ENCODE data around the gene EPB41L4B.
"Not testable (repeated sequence)": the region's sequence is repeated elsewhere in the genome, so short reads cannot be mapped to it uniquely, and the experiment has no call there.

Gene EPB41L4B

GRCh38 chr9:109139851-109140250, 181.0 kb downstream of the EPB41L4B start:
- no peaks in the 10 kb centered on the region for H3K9me3 Mint-ChIP-seq
- DNase-seq (ENCODE audit: low spot score in 2 of 2): no peak
- no peaks in the 10 kb centered on the region for H3K36me3 Mint-ChIP-seq
- peaks cover 5% of the 10 kb centered on the region for H3K27me3 Mint-ChIP-seq
- H3K4me1 Mint-ChIP-seq: peaks cover 3% of the 10 kb centered on the region
- H3K4me3 Mint-ChIP-seq: no peak overlapping the region
- no peak for ATAC-seq (ENCODE audit: low read depth)
- H3K27ac Mint-ChIP-seq: no peak overlapping the region

- no peak for ATAC-seq (ENCODE audit: low read depth)
- Mint-ChIP-seq H3K36me3 (no peaks in the 10 kb centered on the region), H3K4me1 (no peaks in the 10 kb centered on the region), H3K9me3 (no peaks in the 10 kb centered on the region), H3K27ac (no peak overlapping the region), H3K27me3 (peaks cover 5% of the 10 kb centered on the region), H3K4me3 (no peak overlapping the region)
- DNase-seq (ENCODE audit: low spot score in 2 of 2): no peak
These were observed 182.4 kb downstream of the EPB41L4B start for GRCh38 chr9:109138421-109138820.

- Mint-ChIP-seq H3K9me3 (no peaks in the 10 kb centered on the region), H3K4me1 (no peaks in the 10 kb centered on the region), H3K27me3 (peaks cover 8% of the 10 kb centered on the region), H3K4me3 (no peak overlapping the region), H3K36me3 (no peaks in the 10 kb centered on the region), H3K27ac (no peak overlapping the region)
- ATAC-seq (ENCODE audit: low read depth): no peak
- no peak for DNase-seq (ENCODE audit: low spot score in 2 of 2)
These were observed 186.7 kb downstream of the EPB41L4B start for GRCh38 chr9:109134167-109134578.

- ATAC-seq (ENCODE audit: low read depth) (no peak), DNase-seq (ENCODE audit: low spot score in 2 of 2) (no peak)
- Mint-ChIP-seq H3K9me3 (no peaks in the 10 kb centered on the region), H3K27me3 (peaks cover 8% of the 10 kb centered on the region), H3K4me3 (no peak overlapping the region), H3K4me1 (no peaks in the 10 kb centered on the region), H3K27ac (no peak overlapping the region), H3K36me3 (no peaks in the 10 kb centered on the region)
These were observed 187.3 kb downstream of the EPB41L4B start for GRCh38 chr9:109133533-109133932.

- no peaks in the 10 kb centered on the region for H3K36me3 Mint-ChIP-seq
- H3K4me1 Mint-ChIP-seq: no peaks in the 10 kb centered on the region
- H3K27me3 Mint-ChIP-seq: peaks cover 6% of the 10 kb centered on the region
- H3K9me3 Mint-ChIP-seq: no peaks in the 10 kb centered on the region
- no peak for ATAC-seq (ENCODE audit: low read depth)
- no peak overlapping the region for H3K27ac Mint-ChIP-seq
- no peak for DNase-seq (ENCODE audit: low spot score in 2 of 2)
- no peak overlapping the region for H3K4me3 Mint-ChIP-seq
These were observed 188.3 kb downstream of the EPB41L4B start for GRCh38 chr9:109132567-109133021.

- H3K27ac Mint-ChIP-seq: no peak overlapping the region
- no peak for ATAC-seq (ENCODE audit: low read depth)
These were observed 191.2 kb downstream of the EPB41L4B start for GRCh38 chr9:109129470-109130197.

GRCh38 chr9:109126671-109127070, 194.2 kb downstream of the EPB41L4B start:
- H3K4me1 Mint-ChIP-seq; H3K36me3 Mint-ChIP-seq; H3K4me3 Mint-ChIP-seq; H3K27me3 Mint-ChIP-seq; H3K9me3 Mint-ChIP-seq; ATAC-seq (ENCODE audit: low read depth); H3K27ac Mint-ChIP-seq; DNase-seq (ENCODE audit: low spot score in 2 of 2): not testable (repeated sequence)

More at GRCh38 chr9:109129470-109130197, 191.2 kb downstream of the EPB41L4B start:
- Mint-ChIP-seq H3K9me3 (no peaks in the 10 kb centered on the region), H3K36me3 (no peaks in the 10 kb centered on the region), H3K27me3 (peaks cover 2% of the 10 kb centered on the region), H3K4me3 (no peak overlapping the region), H3K4me1 (no peaks in the 10 kb centered on the region)
- no peak for DNase-seq (ENCODE audit: low spot score in 2 of 2)

GRCh38 chr9:109124121-109124520, 196.7 kb downstream of the EPB41L4B start:
- no peak for DNase-seq (ENCODE audit: low spot score in 2 of 2)
- no peaks in the 10 kb centered on the region for H3K27me3 Mint-ChIP-seq
- H3K4me3 Mint-ChIP-seq: no peak overlapping the region
- H3K4me1 Mint-ChIP-seq: peaks cover 2% of the 10 kb centered on the region
- no peaks in the 10 kb centered on the region for H3K9me3 Mint-ChIP-seq
- no peak for ATAC-seq (ENCODE audit: low read depth)
- H3K27ac Mint-ChIP-seq: no peak overlapping the region
- H3K36me3 Mint-ChIP-seq: no peaks in the 10 kb centered on the region

- H3K36me3 Mint-ChIP-seq: no peaks in the 10 kb centered on the region
- DNase-seq (ENCODE audit: low spot score in 2 of 2) (no peak), ATAC-seq (ENCODE audit: low read depth) (no peak)
- H3K4me3 Mint-ChIP-seq: no peak overlapping the region
- H3K27ac Mint-ChIP-seq: no peak overlapping the region
- peaks cover 11% of the 10 kb centered on the region for H3K4me1 Mint-ChIP-seq
- H3K9me3 Mint-ChIP-seq: no peaks in the 10 kb centered on the region
- H3K27me3 Mint-ChIP-seq: no peaks in the 10 kb centered on the region
These were observed 197.9 kb downstream of the EPB41L4B start for GRCh38 chr9:109122726-109123621.

All from memory B cell (primary cell).